Activated naive CD4-positive, alpha-beta T cell treated with anti-CD3 and anti-CD28 coated beads for 36 hours (primary cell): ENCODE measurements around the gene UBALD2. TPM values are rescaled to one million over a fixed set of nuclear protein-coding genes. Genes with fewer than 3 reads are reported as not detected.
"Not testable (repeated sequence)": the region's sequence is repeated elsewhere in the genome, so short reads cannot be mapped to it uniquely, and the experiment has no call there.

Source experiments
- CTCF ChIA-PET: fragments of 350-600 bp; sonication (Branson Sonifier 250); formaldehyde crosslinking; loops from one replicate; lab custom pipeline; 2021; ENCODE audit warnings: antibody characterized with exemption; lab: Charles Lee
- DNase-seq: peaks from one replicate; pipeline ENCODE4 v3.0.0-alpha.2; 2020
- H3K27ac Mint-ChIP-seq: one replicate; pipeline ENCODE4 v1.8.0; 2021; ENCODE audit warnings: mild to moderate bottlenecking, mixed read lengths
- H3K27me3 Mint-ChIP-seq: one replicate; pipeline ENCODE4 v1.8.0; 2021; ENCODE audit warnings: low read depth, mixed read lengths
- H3K36me3 Mint-ChIP-seq: one replicate; pipeline ENCODE4 v1.8.0; 2021; ENCODE audit warnings: low read depth, mixed read lengths
- H3K4me1 Mint-ChIP-seq: one replicate; pipeline ENCODE4 v1.8.0; 2021; ENCODE audit warnings: low read depth, mixed read lengths
- H3K4me3 Mint-ChIP-seq: one replicate; pipeline ENCODE4 v1.8.0; 2021; ENCODE audit warnings: mild to moderate bottlenecking, moderate library complexity, mixed read lengths
- H3K9me3 Mint-ChIP-seq: one replicate; pipeline ENCODE4 v1.8.0; 2021; ENCODE audit warnings: mixed read lengths
- intact Hi-C: fragments of 100-400 bp; cut with micrococcal nuclease; formaldehyde crosslinking; loops from one replicate; pipeline ENCODE4 v1.15.1; 2023
- total RNA-seq, 2 experiments: library from RNA; stranded (reverse); gene quantifications; one replicate each; pipeline ENCODE4 v1.2.3, GENCODE V29; 2021

Gene UBALD2
- total RNA-seq, 2 experiments from 2014 or later: 467 to 472 TPM

DNA sequence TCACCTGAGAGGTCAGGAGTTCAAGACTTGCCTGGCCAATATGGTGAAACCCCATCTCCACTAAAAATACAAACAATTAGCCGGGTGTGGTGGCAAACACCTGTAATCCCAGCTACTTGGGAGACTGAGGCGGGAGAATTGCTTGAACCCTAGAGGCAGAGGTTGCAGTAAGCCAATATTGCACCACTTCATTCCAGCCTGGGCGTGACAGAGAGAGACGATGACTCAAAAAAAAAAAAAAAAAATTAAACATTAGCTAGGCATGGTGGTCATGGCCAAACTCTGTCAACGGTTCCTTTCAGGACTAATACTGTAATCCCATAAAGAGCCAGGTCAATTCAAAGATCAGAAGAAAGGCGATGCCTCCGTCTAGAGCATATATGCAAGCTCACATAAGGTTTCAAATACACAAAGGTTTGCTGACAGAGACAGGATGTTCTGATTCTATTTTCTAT lies 27.3 kb upstream of the UBALD2 start:
- peaks cover 11% of the 10 kb centered on the region for H3K36me3 Mint-ChIP-seq
- DNase-seq: no peak
- CTCF ChIA-PET: interaction anchor here (0.9 to 1.6 kb wide), 7 partner anchors 8 to 224 kb away, joined by 3 to 7 read pairs (median 4); no protein-coding TSS in a partner anchor
- intact Hi-C loops: loop anchor here (1.0 to 2.0 kb wide), 2 partner anchors 8 to 17 kb away; no protein-coding TSS in a partner anchor
- peaks cover 2% of the 10 kb centered on the region for H3K9me3 Mint-ChIP-seq
- peaks cover 66% of the 10 kb centered on the region for H3K4me1 Mint-ChIP-seq
- no peak overlapping the region for H3K27ac Mint-ChIP-seq
- H3K27me3 Mint-ChIP-seq: no peaks in the 10 kb centered on the region
- no peak overlapping the region for H3K4me3 Mint-ChIP-seq

DNA sequence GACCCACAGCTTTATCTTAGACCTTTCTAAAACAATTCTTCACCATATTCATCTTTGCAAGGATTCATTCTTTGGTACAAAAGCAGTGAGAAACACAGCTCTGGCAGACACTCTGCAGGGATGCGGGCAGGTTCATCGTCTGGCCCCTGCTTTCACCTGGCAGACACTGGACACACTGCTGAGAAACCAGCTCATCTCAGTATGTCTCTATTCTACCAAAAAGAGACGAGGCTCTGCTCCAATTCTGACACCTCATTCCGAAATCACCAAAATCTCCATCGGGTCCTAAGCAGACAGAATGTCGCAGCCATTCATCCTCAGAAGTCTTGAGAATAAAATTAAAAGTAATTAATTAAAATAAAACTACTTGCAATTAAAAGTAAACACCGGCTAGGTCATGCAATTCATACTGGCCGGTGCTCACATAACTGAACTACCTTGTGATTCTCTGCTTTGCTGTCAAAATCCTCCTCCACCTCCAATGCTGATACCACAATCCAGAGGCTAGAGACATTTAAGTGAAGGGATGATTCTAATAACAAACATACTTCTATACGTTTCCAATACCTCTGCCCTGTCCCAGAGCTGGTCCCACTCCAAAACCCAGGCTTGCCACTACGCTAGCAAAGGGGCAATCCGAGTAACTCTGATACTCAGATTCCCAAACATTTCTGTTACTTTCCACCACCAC lies 26.2 kb upstream of the UBALD2 start:
- Mint-ChIP-seq H3K27ac (peak overlapping the region; percentile 42), H3K36me3 (peaks cover 9% of the 10 kb centered on the region), H3K4me1 (peaks cover 70% of the 10 kb centered on the region), H3K9me3 (peaks cover 2% of the 10 kb centered on the region), H3K4me3 (peak overlapping the region; percentile 78), H3K27me3 (no peaks in the 10 kb centered on the region)
- no peak for DNase-seq
- intact Hi-C loops: loop anchor here (2.0 kb wide), 1 partner anchor 18 kb away; no protein-coding TSS in a partner anchor
- CTCF ChIA-PET: interaction anchor here (0.6 to 1.6 kb wide), 6 partner anchors 10 to 225 kb away, joined by 3 to 7 read pairs (median 4); no protein-coding TSS in a partner anchor

DNA sequence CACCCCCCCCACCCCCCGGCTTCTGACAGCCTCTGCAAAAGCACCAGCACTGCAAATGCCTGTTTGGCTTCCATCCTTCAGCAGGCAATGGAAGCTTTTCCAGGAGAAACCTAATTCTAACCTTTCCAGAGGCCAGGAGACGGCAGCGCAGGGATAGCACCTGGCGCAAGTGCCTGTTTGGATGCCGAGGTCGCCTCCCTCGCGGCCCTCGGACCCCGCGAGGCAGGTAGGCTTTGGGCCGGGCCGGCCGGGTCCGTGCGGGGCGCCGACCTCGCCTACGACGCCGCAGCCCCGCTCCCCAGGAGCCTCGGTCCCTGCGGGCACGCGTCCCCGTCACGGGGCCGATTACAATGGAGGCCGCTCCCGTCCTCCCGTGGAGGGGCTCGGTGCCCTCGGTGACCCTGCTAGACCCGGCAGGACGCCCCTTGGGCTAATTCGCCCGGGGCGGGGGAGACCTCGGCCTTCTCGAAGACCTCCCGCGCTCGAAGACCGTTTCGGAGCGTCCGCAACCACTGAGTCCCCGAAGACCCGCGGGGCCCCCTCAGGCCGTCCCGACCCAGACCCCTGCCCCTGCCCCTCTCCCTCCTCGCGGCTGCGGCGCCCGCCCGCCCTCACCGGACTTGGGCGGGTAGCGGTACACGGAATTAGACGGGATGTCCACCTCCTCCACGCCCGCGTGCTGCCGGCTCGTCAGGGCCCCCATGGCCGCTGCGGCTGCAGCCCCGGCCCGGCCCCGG lies 25.4 kb upstream of the UBALD2 start:
- intact Hi-C loops: loop anchor here (2.0 kb wide), 1 partner anchor 19 kb away; no protein-coding TSS in a partner anchor
- CTCF ChIA-PET: no interaction called here
- H3K27me3 Mint-ChIP-seq: no peaks in the 10 kb centered on the region
- peaks cover 8% of the 10 kb centered on the region for H3K36me3 Mint-ChIP-seq
- peaks cover 70% of the 10 kb centered on the region for H3K4me1 Mint-ChIP-seq
- H3K9me3 Mint-ChIP-seq: peaks cover 2% of the 10 kb centered on the region
- DNase-seq: no peak
- peak overlapping the region; percentile 71 for H3K27ac Mint-ChIP-seq
- peak overlapping the region; percentile 78 for H3K4me3 Mint-ChIP-seq

DNA sequence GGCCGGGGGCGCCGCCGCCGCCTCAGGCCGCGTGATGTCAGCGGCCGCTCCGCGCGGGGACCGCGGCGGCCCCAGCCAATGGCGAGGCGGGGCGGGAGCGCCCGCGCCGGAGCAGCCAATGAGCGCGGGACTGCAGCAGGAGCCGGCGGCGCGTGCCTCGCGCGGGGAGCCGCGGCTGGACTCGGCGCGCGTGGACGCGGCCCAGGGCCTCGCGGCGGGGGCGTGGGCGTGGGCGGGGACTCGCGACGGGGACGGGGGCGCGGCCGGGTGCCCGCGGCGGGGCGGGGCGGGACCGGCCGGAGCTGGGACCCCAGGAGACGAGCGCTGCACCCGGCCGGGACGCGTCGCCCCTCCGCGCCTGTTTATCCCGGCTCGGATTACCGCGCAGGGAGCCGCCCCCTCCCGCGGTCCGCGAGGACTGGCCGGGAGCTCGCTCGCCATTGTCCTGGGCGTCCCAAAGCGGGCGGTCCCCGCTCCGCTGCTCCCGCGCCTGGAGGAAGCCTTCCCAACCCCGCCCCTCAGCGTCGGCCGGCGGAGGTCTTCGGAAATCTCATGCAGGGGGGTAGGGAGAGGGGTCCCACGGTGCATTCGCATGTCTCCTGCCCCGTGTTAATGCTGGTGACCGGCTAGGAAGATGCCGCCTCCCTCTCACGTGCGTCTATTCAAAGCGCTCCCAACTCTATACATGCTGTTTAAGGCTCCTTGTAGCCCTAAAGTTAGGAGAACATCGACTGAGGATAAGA lies 24.5 kb upstream of the UBALD2 start, which contains the start of gene RNF157:
Gene RNF157 (minus strand): TSS at position 33 of the 743 bp plus-strand sequence. CDS start 253 bp downstream, outside the sequence.
- Mint-ChIP-seq H3K4me1 (peaks cover 75% of the 10 kb centered on the region), H3K9me3 (peaks cover 2% of the 10 kb centered on the region), H3K4me3 (peak within 1 kb of the TSS; percentile 78), H3K27me3 (no peaks in the 10 kb centered on the region), H3K27ac (peak within 1 kb of the TSS; percentile 75), H3K36me3 (peaks cover 8% of the 10 kb centered on the region)
- peak; percentile 53 for DNase-seq
- intact Hi-C loops: loop anchor here (1.0 kb wide), 1 partner anchor 41 kb away; no protein-coding TSS in a partner anchor
- CTCF ChIA-PET: interaction anchor here (0.6 to 1.3 kb wide), 3 partner anchors 28 to 51 kb away, joined by 3 read pairs; no protein-coding TSS in a partner anchor

DNA sequence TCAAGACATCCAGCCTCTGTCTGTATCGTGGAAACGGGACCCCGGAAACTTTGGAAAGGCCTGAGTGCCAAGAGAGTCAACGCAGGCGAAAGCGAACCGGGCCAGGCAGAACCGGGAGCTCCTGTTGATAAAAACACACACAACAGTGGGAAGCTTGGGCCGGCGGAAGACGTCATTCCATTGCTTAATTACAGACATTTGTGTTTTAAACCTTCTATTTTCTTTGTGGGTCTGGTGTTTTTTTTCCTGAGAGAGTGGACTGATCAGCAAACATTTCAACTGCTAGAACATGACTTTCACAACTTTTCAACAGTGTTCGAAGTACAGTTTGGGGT lies 24.0 kb upstream of the UBALD2 start:
- Mint-ChIP-seq H3K36me3 (peaks cover 8% of the 10 kb centered on the region), H3K27ac (peak overlapping the region; percentile 75), H3K9me3 (peaks cover 2% of the 10 kb centered on the region), H3K4me1 (peaks cover 77% of the 10 kb centered on the region), H3K4me3 (peak overlapping the region; percentile 77), H3K27me3 (no peaks in the 10 kb centered on the region)
- CTCF ChIA-PET: interaction anchor here (0.6 to 1.3 kb wide), 3 partner anchors 27 to 51 kb away, joined by 3 read pairs; no protein-coding TSS in a partner anchor
- no peak for DNase-seq
- intact Hi-C loops: loop anchor here (1.0 kb wide), 1 partner anchor 42 kb away; no protein-coding TSS in a partner anchor

GRCh38 chr17:76241691-76242255 lies 23.4 kb upstream of the UBALD2 start:
- DNase-seq: no peak
- Mint-ChIP-seq H3K36me3 (peaks cover 6% of the 10 kb centered on the region), H3K9me3 (peaks cover under 1% of the 10 kb centered on the region), H3K4me3 (peak overlapping the region; percentile 77), H3K27ac (no peak overlapping the region), H3K4me1 (peaks cover 79% of the 10 kb centered on the region), H3K27me3 (no peaks in the 10 kb centered on the region)
- CTCF ChIA-PET: interaction anchor here (0.6 to 1.3 kb wide), 3 partner anchors 27 to 52 kb away, joined by 3 read pairs; no protein-coding TSS in a partner anchor
- intact Hi-C loops: loop anchor here (1.0 kb wide), 1 partner anchor 42 kb away; no protein-coding TSS in a partner anchor

DNA sequence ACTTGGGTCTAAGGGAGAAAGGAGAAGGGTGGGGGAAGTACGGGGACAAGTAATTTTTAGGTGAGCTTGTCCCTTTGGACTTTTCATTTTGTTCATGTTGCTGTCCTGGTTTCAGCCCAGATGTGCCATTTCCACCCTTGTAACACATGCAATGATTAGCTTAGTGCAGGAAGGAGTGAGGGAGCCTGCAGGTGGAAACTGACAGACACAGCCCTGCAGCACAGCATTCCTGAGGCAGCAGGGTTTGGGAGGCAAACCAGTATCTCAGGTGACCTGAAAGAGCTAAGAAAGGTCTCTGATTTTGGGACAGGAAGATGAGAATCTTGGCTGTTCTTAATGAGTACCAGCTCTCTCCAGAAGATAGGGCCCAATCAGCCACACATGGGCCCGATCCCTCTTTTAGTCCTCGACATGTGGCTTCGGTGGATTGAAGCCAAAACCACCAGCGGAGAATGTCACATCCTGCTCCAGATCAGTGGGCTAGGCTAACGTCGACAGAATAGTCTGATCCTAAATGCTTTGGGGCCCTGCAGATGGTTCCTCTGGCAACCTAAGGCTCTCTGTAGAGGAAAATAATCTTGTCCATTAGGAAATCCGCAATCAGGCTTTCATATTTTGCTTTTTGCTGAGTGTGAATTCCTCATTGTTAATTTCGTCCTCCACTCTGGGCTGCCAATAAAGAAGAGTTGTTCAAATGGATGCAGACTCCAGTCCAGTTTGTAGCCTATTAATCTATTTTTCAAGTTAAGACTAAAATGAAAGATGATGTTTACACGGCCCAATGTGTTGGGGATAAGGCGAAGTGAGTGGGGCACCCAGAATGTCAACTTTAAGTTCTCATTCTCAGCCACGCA lies 21.1 kb upstream of the UBALD2 start:
- DNase-seq: peak; percentile 39
- no peaks in the 10 kb centered on the region for H3K36me3 Mint-ChIP-seq
- H3K4me3 Mint-ChIP-seq: no peak overlapping the region
- peak overlapping the region; percentile 8 for H3K27ac Mint-ChIP-seq
- CTCF ChIA-PET: interaction anchor here (0.6 to 1.6 kb wide), 7 partner anchors 19 to 116 kb away, joined by 3 to 6 read pairs (median 3); no protein-coding TSS in a partner anchor
- H3K27me3 Mint-ChIP-seq: no peaks in the 10 kb centered on the region
- intact Hi-C loops: no loop called here
- no peaks in the 10 kb centered on the region for H3K9me3 Mint-ChIP-seq
- peaks cover 76% of the 10 kb centered on the region for H3K4me1 Mint-ChIP-seq

- not testable (repeated sequence) for H3K4me3 Mint-ChIP-seq, H3K9me3 Mint-ChIP-seq
- CTCF ChIA-PET: interaction anchor here (1.6 to 2.5 kb wide), 3 partner anchors 18 to 63 kb away, joined by 4 to 15 read pairs (median 6); no protein-coding TSS in a partner anchor
Observed at GRCh38 chr17:76244721-76245120, 20.4 kb upstream of the UBALD2 start.

DNA sequence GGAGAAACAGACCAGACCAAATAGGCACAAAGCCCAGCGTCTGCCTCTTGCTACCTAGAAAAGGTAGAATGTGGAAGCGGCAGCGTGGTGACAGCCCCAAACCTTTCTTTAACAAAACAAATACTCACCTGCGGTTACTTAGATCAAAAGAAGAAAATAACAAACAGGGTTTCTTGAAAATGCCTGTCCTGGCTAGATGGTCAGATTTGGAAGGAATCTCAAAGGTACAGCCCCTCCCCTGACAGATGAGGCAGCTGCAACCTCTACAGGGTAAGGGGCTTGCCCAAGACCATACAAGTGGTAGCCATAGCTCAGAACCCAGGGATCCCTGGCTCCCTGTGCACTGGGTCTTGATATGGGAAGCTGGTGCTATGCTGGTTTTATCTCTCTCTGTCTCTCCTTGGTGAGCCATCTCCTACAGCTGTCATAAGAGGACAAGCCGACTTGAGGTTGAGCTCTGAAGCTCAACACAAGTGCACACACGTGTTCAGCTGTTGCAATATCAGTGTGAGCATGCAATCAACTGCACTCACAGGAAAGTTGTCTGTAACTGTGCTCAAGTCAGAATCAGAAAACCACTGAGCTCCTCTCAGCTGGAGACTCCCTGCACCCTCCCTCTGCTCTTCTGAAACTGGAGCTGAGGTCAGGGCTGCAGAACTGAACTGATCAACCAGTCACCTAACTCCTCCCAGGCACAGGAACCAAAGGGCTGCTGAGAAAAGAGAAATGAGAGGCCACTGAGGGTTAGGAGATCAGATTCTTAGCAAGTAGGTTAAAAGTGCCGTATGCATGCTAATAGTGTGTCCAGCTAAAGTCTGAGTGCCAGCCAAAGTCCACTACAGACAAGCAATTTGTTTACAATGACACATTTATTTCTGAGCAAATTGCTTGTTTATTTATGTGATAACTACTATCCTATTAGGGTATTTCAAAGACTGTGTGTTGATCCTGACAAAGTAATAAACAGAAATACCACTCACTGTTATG lies 18.8 kb upstream of the UBALD2 start:
- no peaks in the 10 kb centered on the region for H3K36me3 Mint-ChIP-seq
- peak overlapping the region; percentile 55 for H3K4me3 Mint-ChIP-seq
- peaks cover 69% of the 10 kb centered on the region for H3K4me1 Mint-ChIP-seq
- CTCF ChIA-PET: interaction anchor here (0.6 to 2.5 kb wide), 13 partner anchors 8 to 194 kb away, joined by 3 to 24 read pairs (median 4); partner anchors contain the start of gene UBALD2
- H3K27me3 Mint-ChIP-seq: no peaks in the 10 kb centered on the region
- intact Hi-C loops: loop anchor here (1.0 kb wide), 3 partner anchors 9 to 54 kb away; no protein-coding TSS in a partner anchor
- DNase-seq: peak; percentile 86
- no peaks in the 10 kb centered on the region for H3K9me3 Mint-ChIP-seq
- H3K27ac Mint-ChIP-seq: peak overlapping the region; percentile 79

More at GRCh38 chr17:76244721-76245120, 20.4 kb upstream of the UBALD2 start:
- intact Hi-C loops, DNase-seq, H3K27me3 Mint-ChIP-seq, H3K36me3 Mint-ChIP-seq, H3K27ac Mint-ChIP-seq: not testable (repeated sequence)
- H3K4me1 Mint-ChIP-seq: peaks cover 73% of the 10 kb centered on the region
